Posterior vena cava (tissue), 2 donors: ENCODE data around the gene GPC3. TPM values are rescaled to one million over a fixed set of nuclear protein-coding genes. Genes with fewer than 3 reads are reported as not detected.

Experiments
- DNase-seq: peaks from one replicate; pipeline ENCODE4 v3.0.0-alpha.2; 2020; ENCODE audit warnings: low spot score
- intact Hi-C, 2 donors: fragments of 100-400 bp; cut with DNase I; formaldehyde crosslinking; loops; one replicate each; pipeline versions ENCODE4 v1.14.1 to v1.14.2; 2022 to 2023
- total RNA-seq, 2 donors: library from RNA; stranded (reverse); fragmentation: NEBNext Ultra II Directional; extraction: Animal tissue kit (Norgen Biotek cat#: 25700); gene quantifications; one replicate each; pipeline ENCODE4 v1.2.1, GENCODE V29; 2021
- donor health status: DM: yes; HTN: yes; CAD: no.
- donor health status: DM: yes; HTN: yes; CAD: no.

GPC3 gene
- total RNA-seq, 2 donors from 2014 or later, result 11.3 to 13.5 TPM

DNA sequence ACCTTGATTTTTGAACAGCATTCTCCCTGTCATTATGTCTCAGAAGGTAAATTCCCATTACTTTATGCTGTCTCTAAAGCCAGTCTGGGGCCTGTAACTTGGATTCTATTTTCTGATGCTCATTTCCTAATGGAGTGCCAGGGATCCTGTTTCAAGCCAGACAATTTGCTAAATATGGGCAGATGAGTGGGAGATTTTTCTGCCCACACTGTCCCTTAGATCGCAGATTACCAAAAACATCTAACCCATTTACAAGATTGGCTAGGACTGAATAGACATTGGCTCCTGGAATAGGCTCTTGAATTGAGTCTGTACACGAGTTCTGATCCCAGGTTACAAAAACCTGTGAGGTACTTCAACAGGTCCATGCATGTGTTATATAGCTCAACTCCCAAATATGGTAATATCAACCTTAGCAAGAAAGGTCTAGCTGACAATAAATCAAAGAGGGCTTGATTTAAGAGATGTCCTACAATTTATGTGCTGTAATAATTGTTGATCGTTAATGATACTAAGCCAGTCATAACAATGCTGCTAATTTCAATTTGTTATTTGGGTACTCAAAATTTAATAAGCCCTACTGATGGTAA lies 5.7 kb downstream of the GPC3 start:
- intact Hi-C loops, result no loop called here
- no peak for DNase-seq

DNA sequence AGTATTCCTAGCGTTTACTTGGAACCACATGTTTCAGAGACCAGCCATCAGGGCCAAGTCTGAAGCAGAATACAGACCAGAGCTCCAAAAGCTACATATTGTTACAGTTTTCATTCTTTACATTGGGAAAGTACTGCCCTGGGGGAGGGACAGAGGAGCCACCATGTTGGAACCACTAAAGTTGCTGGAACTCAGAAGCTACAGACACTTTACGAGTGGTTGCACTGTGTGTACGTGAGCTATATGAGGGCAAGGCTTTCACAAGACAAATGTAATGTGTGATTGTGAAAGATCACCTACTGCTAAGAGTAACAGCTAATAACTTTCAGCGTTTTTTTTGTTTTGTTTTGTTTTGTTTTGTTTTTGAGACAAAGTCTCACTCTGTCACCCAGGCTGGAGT lies 11.7 kb downstream of the GPC3 start:
- no peak for DNase-seq
- intact Hi-C loops, result no loop called here

DNA sequence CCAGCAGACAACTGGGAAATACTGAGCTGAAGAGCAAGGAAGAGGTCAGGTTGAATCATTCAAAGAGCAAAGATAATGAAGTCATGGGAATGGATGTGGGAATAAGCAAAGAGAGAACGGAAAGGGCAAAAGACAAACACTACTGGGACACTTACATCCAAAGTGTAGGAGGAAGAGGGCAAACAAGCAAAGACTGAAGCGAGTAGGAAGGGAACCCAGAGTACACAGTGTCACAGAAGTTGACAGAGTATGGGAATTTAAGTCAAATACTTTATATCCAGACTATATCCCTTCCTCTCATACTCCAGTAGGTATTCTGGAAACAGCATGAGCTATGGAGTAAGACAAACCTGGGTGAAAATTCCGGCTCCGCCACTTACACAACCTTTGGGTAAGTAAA lies 12.5 kb downstream of the GPC3 start:
- intact Hi-C loops, result no loop called here
- DNase-seq, result no peak

DNA sequence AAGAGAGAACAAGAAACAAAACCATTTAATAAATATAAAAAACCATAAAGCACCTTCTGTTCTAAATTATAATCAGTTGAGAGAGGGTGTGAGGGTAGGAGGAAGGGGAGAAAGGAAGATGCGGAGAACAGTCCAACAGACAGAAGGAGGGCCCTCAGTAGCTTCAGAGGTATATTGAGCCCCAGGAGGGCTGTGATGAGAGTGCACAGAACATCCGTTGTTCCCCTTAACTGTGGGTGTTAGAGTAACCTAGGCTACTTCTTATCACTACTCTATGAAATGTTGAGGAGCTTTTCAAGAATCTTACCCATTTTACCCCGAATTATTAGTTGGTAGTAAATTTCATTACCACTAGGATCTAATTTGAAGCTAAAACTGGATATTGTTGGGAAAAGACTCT lies 13.8 kb downstream of the GPC3 start:
- DNase-seq, result no peak
- intact Hi-C loops, result no loop called here

DNA sequence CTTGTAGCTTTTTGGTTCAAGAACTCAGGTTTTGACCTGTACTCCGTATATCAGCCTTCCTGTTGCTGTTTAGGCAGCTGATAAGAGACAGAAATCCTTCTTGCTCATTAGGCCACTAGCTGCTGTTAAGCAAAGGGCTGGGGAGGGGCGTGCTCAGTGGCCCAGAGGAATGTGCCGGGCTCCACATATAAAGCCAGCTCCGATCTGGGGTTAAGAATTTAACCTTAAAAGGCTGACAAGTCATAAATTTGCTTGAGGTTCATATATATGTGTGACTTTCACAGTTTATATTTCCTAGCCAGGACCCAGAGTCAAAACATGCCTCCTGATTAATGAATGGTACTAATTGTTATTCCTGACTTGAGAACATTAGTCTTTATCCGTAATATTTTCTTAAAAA lies 15.3 kb downstream of the GPC3 start:
- DNase-seq, result no peak

DNA sequence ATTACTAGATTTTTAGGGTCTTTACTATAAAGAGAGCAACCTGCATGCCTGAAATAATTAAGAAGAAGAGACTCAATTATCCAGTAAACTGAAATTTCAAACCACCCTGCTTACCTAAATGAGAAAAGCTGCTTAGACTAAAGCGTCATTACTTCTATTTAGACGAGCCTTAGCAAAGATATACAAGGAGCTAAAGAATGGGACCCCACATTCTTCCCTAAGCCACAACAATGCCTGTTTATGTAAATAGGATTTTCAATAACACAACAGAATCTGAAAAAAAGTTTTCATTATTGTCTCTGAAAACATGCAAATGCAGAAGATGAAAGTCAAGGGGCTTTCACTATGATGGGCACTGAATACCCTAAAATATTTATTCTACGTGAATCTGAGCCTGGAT lies 16.2 kb downstream of the GPC3 start:
- DNase-seq, result no peak
- intact Hi-C loops, result no loop called here

More for the DNA sequence above, 15.3 kb downstream of the GPC3 start:
- intact Hi-C loops, result no loop called here

DNA sequence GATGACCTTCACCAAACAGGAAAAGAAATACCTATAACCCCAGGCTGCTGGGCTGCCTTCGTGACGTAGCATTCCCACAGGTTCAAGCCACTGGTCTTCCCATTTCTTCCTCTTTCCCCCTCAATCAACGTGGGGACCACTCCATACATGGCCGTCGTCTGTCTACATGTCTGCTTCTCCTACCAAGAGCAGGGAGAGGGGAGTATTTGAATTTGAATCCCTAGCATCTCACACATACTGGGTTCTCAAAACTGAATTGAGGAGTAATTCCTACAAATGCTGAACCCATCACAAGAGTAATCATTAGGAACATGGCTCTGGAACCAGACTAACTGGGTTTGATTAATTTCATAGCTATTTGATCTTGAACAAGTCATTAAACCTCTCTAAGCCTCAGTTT lies 17.3 kb downstream of the GPC3 start:
- DNase-seq, result no peak
- intact Hi-C loops, result no loop called here

DNA sequence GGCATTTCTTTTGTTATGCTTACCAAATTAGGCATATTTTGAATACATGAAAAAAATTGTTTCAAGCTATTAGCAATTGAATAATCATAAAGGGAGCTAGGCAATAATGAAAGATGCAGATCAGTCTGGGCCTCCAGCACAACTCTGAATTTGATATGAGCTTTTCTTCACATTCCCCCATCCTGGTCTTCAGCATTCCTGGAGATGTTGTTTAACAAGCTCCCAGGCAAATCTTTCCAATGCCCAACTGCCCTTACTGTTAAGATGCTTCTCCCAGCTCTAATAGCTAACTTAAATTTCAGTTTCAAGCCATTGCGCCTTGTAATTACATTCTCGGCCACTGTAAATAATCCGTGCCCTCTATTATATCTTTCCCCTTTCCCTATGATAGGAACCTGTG lies 19.2 kb downstream of the GPC3 start:
- intact Hi-C loops, result no loop called here

DNA sequence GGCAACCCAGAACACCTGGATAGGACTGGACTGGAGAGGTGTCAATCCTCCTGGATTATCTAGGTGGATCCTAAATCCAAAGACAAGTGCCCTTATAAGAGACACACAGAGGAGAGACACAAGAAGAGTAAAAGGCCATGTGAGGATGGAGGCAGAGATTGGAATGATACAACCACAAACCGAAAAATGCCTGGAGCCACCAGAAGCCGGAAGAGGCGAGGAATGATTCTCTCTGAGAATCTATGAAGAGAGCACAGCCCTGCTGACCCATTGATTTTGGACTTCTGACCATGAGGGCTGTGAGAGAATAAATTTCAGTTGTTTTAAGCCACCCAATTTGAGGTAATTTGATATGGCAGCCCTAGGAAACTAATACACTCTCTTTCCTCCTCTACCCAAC lies 20.1 kb downstream of the GPC3 start:
- intact Hi-C loops, result no loop called here
- no peak for DNase-seq

More for the DNA sequence above, 19.2 kb downstream of the GPC3 start:
- DNase-seq, result no peak

DNA sequence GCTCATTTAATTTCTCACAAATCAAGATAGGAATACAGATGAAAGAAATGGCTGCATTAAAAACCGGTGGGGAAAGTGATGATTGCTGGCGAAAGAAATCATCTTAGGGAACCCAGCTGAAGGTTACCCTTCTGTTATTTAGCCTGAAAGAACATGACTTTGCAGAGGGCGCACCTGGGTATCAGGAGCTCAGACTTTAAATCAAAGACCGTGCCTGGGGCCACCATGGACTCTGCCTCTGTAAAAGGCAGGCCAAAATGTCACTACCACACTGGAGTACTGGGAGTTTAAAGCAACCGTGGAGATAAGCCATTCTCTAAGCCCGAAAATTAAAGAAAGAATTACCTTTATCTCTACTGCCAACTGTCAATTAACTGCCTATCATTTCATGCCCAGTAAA lies 24.3 kb downstream of the GPC3 start:
- DNase-seq, result no peak
- intact Hi-C loops, result no loop called here

DNA sequence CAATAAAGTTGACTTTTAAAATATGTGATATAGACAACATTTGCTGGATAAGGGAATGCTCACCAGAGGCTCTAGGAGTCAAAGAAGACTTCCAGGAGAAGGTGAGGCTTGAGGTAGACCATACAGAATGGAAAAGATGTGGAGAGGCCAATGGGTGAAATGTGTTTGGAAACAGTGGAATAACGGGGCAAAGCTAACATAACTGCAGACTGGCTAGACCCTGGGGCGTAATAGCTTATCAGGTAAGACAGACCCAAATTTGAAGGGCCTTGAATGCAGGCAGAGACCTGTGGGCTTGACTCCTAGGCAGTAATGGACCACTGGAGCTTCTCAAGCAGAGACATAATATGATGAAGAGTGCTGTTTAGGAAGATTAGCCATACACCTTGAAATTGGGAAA lies 25.4 kb downstream of the GPC3 start:
- no peak for DNase-seq
- intact Hi-C loops, result no loop called here

DNA sequence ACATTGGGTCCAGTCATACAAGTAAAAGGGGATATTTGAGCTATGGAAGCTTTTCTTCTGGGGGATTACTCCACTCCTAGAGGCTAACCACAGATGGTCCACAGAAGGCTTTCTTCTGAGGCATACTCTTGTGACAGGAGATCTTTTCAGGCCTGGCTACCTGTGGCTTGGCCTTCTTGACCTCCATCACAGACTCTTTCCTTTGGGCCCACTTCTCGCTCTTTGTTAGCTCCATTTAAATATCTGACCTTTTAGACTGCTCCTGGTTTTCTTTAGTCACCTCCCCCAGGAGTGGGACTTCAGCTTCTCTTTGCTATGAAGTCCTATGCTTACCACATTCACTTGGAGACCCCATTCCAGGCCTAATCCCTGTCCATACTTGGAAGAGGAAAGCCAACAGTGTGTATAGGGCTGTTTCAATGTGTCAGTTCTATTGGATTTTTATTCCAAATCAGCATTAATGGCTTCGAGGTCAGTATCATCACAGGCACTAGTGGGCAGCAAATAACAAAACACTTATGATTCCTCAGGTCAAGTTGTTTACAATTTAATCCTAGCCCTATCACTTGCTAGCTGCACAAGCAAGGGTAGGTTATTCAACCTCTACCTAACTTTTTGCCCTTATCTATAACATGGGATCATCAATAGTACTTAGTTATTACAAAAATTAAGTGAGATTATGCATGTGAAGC lies 26.3 kb downstream of the GPC3 start:
- intact Hi-C loops, result no loop called here
- DNase-seq, result no peak

DNA sequence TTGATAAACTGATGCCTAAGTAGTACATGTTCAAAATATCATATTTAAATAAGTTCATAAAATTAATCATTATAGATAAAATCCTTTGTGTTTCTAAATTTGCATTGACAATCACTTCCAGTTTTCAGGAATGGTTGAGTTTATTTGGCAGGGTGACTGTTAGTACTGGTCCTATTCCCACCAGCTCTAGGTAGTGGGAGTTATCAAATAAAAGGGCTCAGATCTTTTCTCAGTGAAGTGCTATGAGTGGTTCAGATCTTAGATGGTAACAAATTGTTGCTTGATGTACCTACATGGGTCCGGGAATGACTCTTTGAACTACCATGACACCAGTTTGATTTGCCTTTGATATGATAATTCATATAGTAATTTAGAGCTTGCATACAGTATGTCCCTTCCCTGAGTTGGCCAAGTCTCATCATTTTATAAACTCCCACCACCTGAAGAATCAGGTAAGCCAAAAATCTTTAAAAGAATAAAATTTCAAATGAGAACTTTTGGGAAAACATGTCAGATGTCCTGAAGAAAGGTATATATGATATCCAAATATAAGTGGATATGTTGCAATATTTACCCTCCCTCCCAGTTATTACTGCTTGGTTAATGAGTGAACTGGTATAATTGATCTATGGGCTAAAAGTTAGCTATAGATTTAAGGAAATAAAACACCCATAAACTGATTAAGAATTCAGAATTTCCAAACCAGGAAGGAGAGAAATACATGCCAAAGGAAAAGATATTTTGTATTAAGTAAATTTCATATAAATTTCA lies 28.6 kb downstream of the GPC3 start:
- no peak for DNase-seq
- intact Hi-C loops, result no loop called here

DNA sequence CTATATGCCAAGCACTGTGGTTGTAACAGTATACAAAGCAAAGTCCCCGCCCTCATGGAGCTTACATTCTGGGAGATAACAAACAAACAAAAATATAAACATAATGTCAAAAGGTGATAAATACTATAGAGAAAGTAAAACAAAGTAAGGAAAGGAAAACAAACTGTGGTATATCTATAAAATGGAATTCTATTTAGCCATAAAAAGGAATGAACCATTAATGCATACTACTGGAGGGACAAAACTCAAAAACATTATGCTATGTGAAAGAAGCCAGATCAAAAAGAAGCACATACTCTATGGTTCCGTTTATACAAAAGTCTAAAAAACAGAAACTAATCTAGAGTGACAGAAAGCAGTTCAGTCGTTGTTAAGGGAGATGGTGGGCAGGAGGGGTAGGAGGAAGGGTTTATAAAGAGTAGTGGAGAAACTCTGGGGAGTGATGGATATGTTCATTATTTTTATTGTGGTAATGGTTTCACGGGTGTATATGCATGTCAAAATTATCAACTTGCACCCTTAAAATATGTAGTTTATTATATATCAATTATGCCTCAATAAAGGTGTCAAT lies 31.5 kb downstream of the GPC3 start:
- intact Hi-C loops, result no loop called here
- no peak for DNase-seq

DNA sequence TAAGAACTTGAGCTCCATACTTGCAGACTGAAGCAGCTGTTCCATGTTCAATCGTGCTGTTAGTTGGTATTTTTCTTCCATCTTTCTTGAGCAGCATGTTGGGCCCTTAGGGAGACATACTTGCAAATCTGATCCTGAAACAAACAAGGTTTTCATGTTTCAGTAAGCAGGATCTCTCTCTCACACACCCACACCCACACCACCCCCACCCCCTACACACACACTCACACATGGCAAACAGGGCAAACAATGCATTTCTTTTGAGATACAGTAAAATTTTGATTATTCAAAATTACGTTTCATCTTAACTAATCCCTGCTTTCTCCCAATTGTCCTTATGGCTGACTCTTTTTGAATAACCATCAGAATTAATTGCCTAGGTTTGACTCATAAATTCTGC lies 32.3 kb downstream of the GPC3 start:
- intact Hi-C loops, result no loop called here
- DNase-seq, result no peak

DNA sequence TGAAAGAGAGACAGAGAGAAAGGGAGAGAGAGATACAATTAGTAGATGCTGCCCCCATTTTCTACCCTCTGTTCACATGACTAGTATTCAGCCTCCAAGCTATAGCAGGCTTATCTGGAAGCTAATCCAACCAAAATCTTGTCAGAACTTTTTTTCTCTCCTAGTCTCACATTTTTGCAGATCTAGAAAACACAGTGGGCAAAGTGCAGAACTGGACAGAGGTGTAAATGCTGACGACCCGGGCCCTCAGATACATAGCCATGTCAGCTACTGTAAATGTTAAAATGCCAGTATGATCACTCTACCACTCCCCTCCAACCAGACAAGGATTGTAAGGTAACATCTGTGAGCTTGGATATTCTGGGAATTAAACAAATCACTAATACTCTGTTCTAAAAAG lies 34.3 kb downstream of the GPC3 start:
- no peak for DNase-seq
- intact Hi-C loops, result no loop called here

DNA sequence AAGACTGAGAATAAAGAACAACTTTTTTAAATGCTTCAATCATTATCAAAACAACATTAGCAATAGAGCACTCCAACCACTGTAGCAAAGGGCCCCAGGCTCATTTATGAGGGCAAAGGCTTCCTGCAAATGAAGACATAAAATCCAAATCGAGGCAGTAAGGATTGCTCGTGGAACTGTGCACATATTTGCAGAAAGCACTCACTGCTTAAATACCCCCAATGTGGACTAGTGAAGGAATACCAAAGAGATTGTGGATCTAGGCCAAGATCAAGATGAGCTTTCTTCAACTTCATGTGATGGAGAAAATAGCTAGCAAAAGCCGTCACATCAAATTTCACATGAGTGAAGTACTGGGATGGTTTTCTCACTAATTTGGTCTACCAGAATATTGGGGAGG lies 35.2 kb downstream of the GPC3 start:
- intact Hi-C loops, result no loop called here
- DNase-seq, result no peak

DNA sequence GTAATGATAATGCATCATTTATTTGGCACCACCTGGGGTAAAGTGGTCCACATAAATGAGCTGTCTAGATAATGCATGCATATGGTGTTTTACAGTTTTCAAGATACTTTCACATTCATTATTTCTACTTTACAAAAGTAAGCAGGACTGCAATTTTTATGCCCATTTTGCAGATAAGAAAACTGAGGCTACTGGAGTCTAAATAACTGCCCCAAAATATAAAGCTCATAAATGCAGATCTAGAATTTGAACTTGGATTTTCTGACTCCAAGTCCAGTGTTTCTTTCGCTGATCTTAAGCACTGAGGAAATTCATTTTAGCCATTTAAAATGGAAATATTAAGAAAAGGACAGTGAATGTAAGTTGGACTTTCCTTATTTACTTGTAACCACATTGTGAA lies 36.5 kb downstream of the GPC3 start:
- intact Hi-C loops, result no loop called here
- no peak for DNase-seq

DNA sequence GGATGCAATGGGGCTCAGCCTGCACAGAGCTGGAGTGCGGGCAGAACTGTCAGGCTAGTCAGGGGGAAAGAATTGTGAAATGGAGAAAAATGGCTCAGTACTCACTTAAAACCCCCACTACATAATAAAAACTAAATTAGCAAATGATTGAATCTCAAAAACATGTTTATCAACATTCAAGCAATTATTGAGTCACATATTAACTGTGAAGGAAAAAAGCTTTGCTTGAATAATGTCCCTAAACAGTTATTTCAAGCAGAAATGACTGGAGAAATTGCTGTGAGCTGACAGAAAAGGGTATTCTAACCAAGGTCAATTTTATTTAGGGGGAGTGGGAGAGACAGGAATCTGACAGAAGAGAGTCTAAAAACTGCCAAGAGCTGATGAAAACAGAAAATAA lies 37.4 kb downstream of the GPC3 start:
- intact Hi-C loops, result no loop called here

DNA sequence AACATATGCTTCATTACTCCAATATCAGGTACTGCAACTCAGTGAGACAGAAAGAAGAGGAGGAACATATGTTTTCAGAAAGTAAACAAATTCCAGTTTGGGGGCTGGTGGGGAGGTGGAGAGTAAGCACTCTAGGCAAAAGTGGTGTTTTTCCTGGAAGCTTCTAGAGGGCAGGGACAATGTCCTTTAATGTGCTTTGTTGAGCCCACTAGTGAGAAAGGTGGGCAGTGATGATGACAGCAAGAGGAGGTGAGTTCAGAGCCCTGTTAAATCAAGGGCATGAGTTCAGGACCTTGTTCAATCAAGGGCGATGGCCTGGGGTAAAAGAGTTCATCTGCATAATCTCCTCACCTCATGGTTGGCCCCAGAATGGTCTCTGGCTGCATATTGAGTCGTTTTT lies 38.4 kb downstream of the GPC3 start:
- intact Hi-C loops, result no loop called here
- no peak for DNase-seq

More for the DNA sequence above, 37.4 kb downstream of the GPC3 start:
- DNase-seq, result no peak

DNA sequence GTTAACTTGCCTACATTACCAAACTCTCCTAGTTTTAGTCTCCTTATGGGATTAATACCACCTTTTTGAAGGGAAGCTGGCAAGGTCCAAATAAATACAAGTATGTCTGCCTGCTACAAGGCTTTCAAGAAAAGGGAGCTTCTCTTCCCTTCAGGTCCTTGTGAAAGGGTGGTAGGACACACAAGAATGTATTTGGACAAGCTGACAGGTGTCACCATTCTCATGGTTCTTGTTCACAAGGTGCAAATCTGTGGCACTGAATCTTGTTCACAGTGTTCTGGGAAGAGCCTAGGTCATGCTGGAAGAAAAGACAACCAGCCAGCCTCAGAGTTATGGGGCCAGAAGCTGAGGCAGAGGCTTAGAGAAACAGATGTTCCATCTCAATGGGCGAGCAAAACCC lies 41.9 kb downstream of the GPC3 start:
- intact Hi-C loops, result no loop called here
- DNase-seq, result no peak
